Sciatic nerve (tissue), 2 donors: ENCODE measurements around the gene MYO1A. TPM values are rescaled to one million over a fixed set of nuclear protein-coding genes. Genes with fewer than 3 reads are reported as not detected.
"Not testable (repeated sequence)": the region's sequence is repeated elsewhere in the genome, so short reads cannot be mapped to it uniquely, and the experiment has no call there.

Source experiments
- ATAC-seq: fragments of 200-7000 bp; cut with Tn5 transposase; one replicate; pipeline ENCODE4 v1.9.1; 2020; ENCODE audit warnings: mild to moderate bottlenecking, moderate library complexity
- DNase-seq: peaks from one replicate; pipeline ENCODE4 v3.0.0-alpha.2; 2020; ENCODE audit warnings: low spot score
- intact Hi-C: fragments of 100-400 bp; cut with DNase I; formaldehyde crosslinking; loops from one replicate; pipeline ENCODE4 v1.14.2; 2022
- total RNA-seq: library from RNA; stranded (reverse); fragmentation: NEBNext Ultra II Directional; extraction: Animal tissue kit (Norgen Biotek cat#: 25700); gene quantifications from one replicate; pipeline ENCODE4 v1.2.1, GENCODE V29; 2021
- donor health status: DM: no; HTN: no; CAD: no.
- donor health status: DM: no; HTN: no; CAD: no.

The MYO1A gene
- total RNA-seq, 1 donor from 2014 or later = 0.36 TPM

DNA sequence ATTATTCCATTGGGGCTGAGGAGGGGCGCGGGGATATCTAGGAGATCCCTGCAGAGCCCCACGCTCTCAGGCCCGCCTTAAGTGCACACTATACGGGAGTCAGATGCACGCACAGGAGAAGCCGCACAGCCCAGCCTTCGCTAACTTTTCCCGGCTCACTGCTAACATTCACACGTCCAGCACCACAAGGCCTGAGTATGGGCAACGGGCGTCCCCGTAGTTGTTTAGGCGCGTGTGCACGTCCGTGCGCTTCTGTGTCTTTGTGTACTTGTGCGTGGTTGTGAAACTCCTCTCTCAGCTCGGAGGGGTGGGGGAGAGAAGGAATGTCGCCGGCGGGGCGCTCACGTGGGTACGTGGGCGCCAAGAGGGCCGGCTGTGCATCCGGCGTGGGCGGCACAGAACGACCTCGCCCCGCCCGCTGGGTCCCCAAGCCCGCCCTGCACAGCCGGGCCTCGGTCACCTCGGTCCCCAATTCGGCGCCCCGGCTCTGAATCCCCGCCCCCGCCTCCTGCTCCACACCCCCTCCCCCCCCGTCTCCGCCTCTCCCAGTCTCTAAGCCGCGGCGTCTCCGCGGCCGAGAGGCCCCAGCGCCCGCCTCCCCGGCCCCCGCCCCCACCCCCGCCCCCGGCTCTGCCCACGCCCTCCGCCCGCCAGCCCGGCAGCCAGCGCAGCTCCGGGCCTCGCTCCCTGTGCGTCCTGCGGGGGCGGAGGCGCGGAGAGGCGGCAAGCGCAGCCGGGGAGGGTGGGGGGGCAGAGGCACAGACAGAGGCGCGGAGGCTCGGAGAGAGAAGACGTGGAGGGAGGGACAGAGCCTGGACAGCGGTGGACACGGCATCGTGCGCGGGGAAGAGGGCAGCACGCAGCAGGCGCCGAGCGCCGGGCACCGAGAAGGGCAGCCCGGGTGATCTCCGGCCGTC lies 38.7 kb upstream of the MYO1A start, which contains the start of gene NAB2:
NAB2 (plus strand) TSS at position 761 of the 917 bp plus-strand sequence. CDS start 158 bp downstream, outside the sequence.
- peak; percentile 97 for DNase-seq
- ATAC-seq = peak; percentile 80
- intact Hi-C loops = no loop called here

DNA sequence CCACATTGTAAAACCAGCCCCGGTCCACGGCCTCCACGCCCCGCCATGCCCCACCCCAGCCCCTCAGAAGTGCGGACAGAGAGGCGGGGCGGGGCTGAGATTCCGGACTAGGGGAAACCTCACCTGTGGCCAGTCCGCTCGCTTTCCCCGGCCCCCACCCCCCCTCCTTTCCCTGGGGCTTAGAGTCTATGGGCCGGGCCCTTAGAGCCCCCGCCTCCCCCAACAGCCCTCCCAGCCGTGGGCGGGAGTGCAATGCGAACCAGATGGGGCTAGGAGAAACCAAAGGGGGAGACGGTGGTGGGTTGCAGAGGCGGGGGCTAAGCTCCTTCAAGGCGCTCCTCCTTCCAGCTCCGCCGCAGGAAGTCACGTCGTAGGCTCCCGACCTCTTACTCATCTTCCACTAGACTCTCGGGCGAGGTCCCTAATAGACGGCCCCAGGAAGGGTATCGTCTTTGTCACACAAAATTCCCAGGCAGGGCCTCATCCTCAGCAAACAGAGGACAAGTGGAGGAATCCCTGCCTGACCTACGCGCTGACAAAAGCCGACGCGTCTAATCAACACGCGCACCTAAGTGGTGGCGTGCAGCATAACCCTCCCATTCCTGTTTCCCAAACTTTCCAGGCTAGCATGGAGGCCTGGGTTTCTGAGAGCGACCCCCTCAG lies 37.9 kb upstream of the MYO1A start:
- intact Hi-C loops = no loop called here
- DNase-seq = peak; percentile 91
- peak; percentile 83 for ATAC-seq

DNA sequence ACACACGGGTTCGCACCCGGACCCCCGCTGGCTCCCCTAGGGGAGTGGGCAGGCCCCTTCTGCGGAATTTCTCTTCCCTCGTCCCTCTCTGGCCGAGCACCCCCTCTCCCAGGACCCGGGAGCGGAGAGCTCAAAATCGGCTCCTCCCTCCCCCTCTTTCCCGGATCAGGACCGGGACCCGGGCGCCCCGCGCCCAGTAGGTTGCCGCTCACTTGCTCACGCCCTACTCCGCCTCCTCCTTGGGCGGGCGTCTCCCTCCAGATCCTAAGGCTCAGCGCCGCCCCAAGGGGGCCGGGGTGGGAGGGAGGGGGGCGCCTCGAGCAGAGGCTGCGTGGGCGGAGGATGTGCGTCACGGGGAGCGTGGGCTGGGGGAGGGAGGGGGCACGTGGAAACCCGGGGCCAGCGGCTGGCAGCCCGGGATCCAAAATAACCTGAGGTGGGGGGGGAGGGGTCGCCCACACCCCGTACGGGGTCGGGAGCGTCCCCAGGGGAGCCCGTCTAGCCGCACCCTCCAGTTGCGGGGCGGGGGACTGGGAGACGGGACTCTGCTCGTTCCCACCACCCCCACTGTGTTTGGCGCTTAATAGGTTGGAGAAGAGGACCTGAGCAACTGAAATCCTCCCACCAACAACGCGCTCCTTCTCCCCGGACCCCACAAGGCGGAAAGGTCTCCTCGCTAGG lies 37.2 kb upstream of the MYO1A start:
- ATAC-seq = peak; percentile 80
- peak; percentile 96 for DNase-seq
- intact Hi-C loops = no loop called here

- intact Hi-C loops = no loop called here
- peak; percentile 40 for ATAC-seq
Measured at GRCh38 chr12:57086493-57087009, 36.6 kb upstream of the MYO1A start.

GRCh38 chr12:57085999-57086492 lies 36.1 kb upstream of the MYO1A start:
- peak; percentile 73 for DNase-seq

More at GRCh38 chr12:57086493-57087009, 36.6 kb upstream of the MYO1A start:
- peak; percentile 85 for DNase-seq

DNA sequence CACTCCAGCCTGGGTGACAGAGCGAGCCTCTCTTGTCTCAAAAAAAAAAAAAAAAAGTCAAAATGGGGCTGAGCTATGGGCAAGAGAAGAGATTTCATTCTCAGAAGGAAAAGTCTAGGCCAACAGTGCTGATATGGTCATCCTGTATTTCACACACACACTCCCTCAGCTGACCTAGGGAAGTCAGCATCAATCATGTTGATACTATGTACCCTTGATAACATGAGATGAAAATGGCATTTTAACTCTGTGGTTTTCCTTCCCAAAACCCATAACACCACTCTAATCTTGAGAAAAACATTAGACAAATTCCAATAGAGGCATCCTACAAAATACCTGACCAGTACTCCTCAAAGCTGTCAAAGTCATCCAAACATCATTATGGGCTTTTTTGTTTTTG lies 30.9 kb upstream of the MYO1A start:
- ATAC-seq = no peak
- DNase-seq = no peak
- intact Hi-C loops = no loop called here

More at GRCh38 chr12:57085999-57086492, 36.1 kb upstream of the MYO1A start:
- intact Hi-C loops = no loop called here
- no peak for ATAC-seq

DNA sequence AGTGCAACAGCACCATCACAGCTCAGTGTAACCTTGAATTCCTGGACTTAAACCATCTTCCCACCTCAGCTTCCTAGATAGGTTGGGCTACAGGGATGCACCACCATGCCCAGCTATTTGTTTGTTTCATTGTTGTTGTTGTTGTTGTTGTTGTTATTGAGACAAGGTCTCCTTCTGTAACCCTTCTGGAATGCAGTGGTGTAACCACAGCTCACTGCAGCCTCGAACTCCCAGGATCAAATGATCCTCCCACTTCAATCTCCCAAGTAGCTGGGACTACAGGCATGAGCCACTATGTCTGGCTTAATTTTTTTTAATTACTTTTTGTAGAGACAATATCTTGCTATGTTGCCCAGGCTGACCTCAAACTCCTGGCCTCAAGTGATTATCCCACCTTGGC lies 29.9 kb upstream of the MYO1A start:
- DNase-seq (no peak), ATAC-seq (no peak)
- intact Hi-C loops = no loop called here

DNA sequence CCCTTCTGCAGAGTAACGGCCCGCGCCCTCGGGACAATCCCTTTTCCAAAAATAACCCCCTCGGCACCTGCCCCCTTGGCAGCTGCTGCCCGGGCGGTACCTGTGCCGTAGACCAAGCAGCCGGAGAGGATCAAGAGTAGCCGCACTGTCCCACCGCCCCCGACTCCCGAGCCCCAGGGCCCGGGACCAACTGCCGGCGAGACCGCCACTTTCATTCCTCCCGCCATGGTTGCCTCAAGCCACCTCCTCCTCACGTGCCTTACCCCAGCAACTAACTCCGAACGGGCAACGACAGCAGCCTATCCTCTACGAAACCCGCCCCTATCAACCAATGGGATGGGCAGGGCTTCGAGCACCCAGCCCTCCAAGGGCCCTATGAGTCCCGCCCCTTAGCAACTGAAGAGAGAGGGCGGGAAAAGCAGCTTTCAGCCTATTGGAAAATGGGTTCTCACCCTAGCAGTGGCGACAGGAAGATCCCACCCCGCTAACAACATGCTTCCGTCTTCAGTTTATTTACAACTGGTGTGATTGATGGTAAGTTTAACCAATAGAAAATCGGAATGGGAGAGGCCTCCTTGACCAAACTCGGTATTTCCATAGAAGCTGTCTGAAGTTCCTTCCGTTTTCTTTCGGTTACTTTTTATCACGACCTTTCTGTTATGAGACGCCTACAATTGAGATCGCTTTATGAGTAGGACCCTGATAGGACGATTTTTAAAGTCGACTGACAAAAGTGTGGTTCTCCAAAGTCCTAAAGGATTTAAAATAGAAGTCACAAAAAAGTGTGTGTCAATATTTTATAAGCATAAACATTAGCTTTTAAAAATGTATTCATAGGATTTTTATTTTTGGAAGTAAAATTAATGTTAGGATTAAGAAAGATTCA lies 28.8 kb upstream of the MYO1A start, which contains the start of gene NEMP1:
NEMP1 (minus strand) TSS at position 273 of the 886 bp plus-strand sequence; CDS start at position 227, 46 bp downstream.
- DNase-seq (peak; percentile 95), ATAC-seq (peak; percentile 100)
- intact Hi-C loops = no loop called here

DNA sequence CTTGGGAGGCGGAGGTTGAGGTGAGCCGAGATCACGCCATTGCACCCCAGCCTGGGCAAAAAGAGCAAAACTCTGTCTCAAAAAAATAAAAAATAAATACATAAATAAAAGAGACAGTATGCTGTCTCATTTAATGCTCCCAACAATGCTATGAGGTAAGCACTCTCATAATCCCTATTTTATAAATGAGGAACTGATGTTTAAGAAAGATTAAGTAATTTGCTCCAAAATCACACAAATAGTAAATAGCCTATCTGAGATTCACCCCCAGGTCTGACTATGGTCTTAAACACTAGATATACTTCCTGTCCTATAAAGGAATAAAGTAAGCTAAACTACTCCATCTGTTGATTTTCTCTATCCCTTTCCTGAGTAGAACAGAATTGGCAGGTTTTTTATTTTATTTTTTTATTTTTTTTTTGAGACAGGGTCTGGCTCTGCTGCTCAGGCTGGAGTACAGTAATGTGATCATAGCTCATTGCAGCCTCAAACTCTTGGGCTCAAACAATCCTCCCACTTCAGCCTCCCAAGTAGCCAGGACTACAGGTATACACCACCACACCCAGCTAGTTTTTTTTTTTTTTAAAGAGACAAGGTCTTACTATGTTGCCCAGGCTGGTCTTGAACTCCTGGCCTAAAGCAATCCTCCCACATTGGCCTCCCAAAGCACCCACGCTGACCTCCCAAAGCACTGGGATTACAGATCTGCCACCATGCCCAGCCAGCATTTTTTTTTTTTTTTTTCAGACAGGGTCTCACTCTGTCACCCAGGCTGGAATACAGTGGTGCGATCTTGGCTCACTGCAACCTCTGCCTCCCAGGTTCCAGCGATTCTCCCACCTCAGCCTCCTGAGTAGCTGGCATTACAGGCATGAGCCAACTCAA lies 23.9 kb upstream of the MYO1A start:
- DNase-seq, ATAC-seq: not testable (repeated sequence)
- intact Hi-C loops = loop anchor here (5.0 kb wide), 1 partner anchor 33 kb away; no protein-coding TSS in a partner anchor

GRCh38 chr12:57072661-57073060 lies 22.7 kb upstream of the MYO1A start:
- intact Hi-C loops = loop anchor here (5.0 kb wide), 1 partner anchor 35 kb away; no protein-coding TSS in a partner anchor
- ATAC-seq = no peak
- no peak for DNase-seq

GRCh38 chr12:57069523-57069922 lies 19.6 kb upstream of the MYO1A start:
- peak; percentile 94 for ATAC-seq
- intact Hi-C loops = loop anchor here (5.0 kb wide), 1 partner anchor 113 kb away; no protein-coding TSS in a partner anchor
- no peak for DNase-seq

DNA sequence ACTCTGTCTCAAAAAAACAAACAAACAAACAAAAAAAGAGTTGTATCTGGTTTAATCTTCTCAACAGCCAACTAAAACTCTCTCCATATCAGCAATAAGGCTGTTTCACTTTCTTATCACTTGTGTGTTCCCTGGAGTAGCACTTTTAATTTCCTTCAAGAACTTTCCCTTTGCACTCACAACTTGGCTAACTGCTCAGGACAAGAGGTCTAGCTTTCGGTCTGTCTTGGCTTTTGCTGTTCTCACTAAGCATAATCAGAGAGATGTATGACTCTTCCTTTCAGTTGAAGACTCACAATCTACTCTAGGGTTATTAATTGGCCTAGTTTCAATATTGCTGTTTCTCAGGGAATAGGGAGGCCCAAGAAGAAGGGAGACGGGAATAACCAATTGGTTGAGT lies 16.3 kb upstream of the MYO1A start:
- DNase-seq = no peak
- intact Hi-C loops = loop anchor here (5.0 kb wide), 1 partner anchor 116 kb away; no protein-coding TSS in a partner anchor
- no peak for ATAC-seq

DNA sequence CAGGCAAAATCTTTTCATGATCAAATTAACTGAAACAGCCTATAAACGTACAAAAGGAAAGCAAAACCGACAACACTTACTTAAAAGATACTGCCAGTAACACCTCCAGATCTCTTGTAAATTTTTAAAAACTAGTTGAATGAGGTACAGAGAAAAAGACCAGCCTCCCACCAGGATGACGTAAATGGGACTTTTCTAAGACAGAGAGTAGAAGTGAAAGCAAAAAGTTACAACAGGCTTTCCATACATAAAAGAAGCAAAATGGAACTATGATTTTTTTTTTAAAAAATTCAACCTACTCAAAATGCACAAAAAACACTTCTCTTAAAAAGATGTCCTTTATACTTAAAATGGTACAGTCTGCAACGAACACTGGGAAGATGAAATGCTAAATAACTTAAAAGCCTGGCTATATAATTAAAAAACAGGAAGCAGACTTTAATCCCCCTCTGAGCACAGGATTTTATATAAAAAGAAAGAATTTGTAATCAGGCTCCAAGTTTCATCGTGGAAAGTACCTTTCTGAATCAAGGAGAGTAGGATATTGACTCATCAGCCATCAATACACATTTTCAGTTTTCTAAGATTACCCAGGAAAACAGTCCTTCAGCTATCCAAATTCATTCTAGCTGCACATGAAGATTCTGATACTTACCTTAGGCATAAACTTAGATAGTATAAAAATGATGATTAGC lies 14.2 kb upstream of the MYO1A start:
- DNase-seq (no peak), ATAC-seq (no peak)
- intact Hi-C loops = no loop called here

GRCh38 chr12:57058454-57058853 lies 8.5 kb upstream of the MYO1A start:
- no peak for DNase-seq
- no peak for ATAC-seq
- intact Hi-C loops = loop anchor here (5.0 kb wide), 1 partner anchor 46 kb away; no protein-coding TSS in a partner anchor

GRCh38 chr12:57057067-57057751 lies 7.3 kb upstream of the MYO1A start:
- intact Hi-C loops = loop anchor here (5.0 kb wide), 1 partner anchor 45 kb away; no protein-coding TSS in a partner anchor
- ATAC-seq = no peak
- no peak for DNase-seq
